DMS 273 treated with DMSO at 0.1 percent for 48 hours (cell line): Measurements from ENCODE around the gene PCDHB5.
"Not testable (repeated sequence)": the region's sequence is repeated elsewhere in the genome, so short reads cannot be mapped to it uniquely, and the experiment has no call there.

ENCODE experiments used
- DNase-seq: peaks from one replicate; lab custom pipeline; 2025; lab: John Stamatoyannopoulos, UW

The PCDHB5 gene

DNA sequence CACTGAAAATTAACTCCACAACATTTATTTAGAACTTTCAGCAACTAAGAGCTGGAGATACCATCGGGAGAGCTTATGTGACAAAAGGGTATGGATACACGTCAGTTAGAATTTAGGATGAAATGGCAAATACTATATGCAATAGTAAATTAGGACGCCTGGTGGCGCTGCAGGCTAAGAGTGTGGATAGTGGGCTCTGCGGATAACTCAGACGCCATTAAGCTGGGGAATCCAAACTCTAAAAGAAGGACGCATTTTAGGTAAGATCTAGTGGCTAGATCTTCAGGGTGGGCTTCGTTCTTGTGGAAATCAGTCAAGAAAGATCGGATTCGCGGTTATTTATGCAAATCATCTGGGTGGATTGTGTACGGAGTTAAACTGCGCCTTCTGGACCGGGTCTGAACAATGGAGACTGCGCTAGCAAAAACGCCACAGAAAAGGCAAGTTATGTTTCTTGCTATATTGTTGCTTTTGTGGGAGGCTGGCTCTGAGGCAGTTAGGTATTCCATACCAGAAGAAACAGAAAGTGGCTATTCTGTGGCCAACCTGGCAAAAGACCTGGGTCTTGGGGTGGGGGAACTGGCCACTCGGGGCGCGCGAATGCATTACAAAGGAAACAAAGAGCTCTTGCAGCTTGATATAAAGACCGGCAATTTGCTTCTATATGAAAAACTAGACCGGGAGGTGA lies at the start of gene PCDHB5:
Gene PCDHB5, plus strand, starts transcription at position 177 of the 688 bp plus-strand sequence. Its CDS starts 229 bp downstream, at position 406.
- DNase-seq = no peak

DNA sequence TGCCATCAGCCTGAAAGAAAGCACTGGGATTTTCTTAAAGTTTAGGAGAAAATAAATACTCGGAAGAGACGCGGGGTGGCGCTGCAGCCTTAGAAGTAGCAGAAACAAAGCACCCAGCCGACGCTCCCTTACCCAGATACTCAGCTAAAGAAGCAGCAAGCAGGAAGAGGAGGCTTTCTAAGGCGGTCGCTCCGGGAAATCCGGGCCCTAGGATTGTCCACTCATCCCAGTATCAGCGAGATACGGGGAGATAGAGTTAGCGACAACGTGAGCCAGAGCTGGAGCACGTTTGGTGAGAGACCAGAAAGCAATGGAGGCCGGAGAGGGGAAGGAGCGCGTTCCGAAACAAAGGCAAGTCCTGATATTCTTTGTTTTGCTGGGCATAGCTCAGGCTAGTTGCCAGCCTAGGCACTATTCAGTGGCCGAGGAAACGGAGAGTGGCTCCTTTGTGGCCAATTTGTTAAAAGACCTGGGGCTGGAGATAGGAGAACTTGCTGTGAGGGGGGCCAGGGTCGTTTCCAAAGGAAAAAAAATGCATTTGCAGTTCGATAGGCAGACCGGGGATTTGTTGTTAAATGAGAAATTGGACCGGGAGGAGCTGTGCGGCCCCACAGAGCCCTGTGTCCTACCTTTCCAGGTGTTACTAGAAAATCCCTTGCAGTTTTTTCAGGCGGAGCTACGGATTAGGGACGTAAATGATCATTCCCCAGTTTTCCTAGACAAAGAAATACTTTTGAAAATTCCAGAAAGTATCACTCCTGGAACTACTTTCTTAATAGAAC lies 40.3 kb upstream of the PCDHB5 start, which contains the start of gene PCDHB2:
Gene PCDHB2, plus strand, starts transcription at position 135 of the 782 bp plus-strand sequence. Its CDS starts 176 bp downstream, at position 311.
- DNase-seq = no peak

DNA sequence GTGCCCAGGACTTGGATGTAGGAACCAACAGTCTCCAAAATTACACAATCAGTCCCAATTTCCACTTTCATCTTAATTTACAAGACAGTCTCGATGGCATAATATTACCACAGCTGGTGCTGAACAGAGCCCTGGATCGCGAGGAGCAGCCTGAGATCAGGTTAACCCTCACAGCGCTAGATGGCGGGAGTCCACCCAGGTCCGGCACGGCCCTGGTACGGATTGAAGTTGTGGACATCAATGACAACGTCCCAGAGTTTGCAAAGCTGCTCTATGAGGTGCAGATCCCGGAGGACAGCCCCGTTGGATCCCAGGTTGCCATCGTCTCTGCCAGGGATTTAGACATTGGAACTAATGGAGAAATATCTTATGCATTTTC lies 39.8 kb upstream of the PCDHB5 start:
- no peak for DNase-seq

DNA sequence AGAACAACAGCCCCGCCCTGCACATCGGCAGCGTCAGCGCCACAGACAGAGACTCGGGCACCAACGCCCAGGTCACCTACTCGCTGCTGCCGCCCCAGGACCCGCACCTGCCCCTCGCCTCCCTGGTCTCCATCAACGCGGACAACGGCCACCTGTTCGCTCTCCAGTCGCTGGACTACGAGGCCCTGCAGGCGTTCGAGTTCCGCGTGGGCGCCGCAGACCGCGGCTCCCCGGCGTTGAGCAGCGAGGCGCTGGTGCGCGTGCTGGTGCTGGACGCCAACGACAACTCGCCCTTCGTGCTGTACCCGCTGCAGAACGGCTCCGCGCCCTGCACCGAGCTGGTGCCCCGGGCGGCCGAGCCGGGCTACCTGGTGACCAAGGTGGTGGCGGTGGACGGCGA lies 38.8 kb upstream of the PCDHB5 start:
- DNase-seq = not testable (repeated sequence)

DNA sequence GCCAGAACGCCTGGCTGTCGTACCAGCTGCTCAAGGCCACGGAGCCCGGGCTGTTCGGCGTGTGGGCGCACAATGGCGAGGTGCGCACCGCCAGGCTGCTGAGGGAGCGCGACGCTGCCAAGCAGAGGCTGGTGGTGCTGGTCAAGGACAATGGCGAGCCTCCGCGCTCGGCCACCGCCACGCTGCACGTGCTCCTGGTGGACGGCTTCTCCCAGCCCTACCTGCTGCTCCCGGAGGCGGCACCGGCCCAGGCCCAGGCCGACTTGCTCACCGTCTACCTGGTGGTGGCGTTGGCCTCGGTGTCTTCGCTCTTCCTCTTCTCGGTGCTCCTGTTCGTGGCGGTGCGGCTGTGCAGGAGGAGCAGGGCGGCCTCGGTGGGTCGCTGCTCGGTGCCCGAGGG lies 38.4 kb upstream of the PCDHB5 start:
- DNase-seq = not testable (repeated sequence)

DNA sequence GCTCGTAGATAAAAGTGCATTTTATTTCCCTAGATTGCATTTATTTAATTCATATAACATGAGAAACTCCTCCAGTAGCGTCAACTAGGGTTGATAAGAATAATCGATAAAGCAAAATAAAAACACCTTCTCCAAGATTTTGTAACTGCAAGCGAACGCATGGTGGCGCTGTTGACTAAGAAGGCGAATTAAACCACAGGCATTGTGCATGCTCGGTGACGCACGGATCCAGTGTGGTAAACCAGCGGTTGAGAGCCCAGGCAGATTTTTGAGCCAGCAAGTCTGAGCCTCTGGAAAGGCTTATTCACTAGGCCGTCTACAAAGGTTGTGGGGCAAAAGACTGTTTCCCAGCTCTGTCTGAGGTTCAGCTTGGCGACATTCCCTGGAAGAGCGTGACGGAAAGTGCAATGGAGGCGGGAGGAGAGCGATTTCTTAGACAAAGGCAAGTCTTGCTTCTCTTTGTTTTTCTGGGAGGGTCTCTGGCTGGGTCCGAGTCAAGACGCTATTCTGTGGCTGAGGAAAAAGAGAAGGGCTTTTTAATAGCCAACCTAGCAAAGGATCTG lies 34.7 kb upstream of the PCDHB5 start, which contains the start of gene PCDHB3:
Gene PCDHB3, plus strand, starts transcription at position 231 of the 563 bp plus-strand sequence. Its CDS starts 177 bp downstream, at position 408.
- no peak for DNase-seq

DNA sequence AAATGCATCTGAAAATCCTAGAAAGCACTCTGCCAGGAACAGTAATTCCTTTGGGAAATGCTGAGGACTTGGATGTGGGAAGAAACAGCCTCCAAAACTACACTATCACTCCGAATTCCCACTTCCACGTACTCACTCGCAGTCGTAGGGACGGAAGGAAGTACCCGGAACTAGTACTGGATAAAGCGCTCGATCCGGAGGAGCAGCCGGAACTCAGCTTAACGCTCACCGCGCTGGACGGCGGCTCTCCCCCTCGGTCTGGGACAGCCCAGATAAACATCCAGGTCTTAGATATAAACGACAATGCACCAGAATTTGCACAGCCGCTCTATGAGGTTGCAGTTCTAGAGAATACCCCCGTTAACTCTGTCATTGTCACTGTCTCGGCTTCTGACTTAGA lies 33.9 kb upstream of the PCDHB5 start:
- DNase-seq = no peak

DNA sequence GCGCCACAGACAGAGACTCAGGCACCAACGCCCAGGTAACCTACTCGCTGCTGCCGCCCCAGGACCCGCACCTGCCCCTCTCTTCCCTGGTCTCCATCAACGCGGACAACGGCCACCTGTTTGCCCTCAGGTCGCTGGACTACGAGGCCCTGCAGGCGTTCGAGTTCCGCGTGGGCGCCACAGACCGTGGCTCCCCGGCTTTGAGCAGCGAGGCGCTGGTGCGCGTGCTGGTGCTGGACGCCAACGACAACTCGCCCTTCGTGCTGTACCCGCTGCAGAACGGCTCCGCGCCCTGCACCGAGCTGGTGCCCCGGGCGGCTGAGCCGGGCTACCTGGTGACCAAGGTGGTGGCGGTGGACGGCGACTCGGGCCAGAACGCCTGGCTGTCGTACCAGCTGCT lies 32.9 kb upstream of the PCDHB5 start:
- not testable (repeated sequence) for DNase-seq

DNA sequence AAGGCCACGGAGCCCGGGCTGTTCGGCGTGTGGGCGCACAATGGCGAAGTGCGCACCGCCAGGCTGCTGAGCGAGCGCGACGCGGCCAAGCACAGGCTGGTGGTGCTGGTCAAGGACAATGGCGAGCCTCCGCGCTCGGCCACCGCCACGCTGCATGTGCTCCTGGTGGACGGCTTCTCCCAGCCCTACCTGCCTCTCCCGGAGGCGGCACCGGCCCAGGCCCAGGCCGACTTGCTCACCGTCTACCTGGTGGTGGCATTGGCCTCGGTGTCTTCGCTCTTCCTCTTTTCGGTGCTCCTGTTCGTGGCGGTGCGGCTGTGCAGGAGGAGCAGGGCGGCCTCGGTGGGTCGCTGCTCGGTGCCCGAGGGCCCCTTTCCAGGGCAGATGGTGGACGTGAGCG lies 32.5 kb upstream of the PCDHB5 start:
- not testable (repeated sequence) for DNase-seq

DNA sequence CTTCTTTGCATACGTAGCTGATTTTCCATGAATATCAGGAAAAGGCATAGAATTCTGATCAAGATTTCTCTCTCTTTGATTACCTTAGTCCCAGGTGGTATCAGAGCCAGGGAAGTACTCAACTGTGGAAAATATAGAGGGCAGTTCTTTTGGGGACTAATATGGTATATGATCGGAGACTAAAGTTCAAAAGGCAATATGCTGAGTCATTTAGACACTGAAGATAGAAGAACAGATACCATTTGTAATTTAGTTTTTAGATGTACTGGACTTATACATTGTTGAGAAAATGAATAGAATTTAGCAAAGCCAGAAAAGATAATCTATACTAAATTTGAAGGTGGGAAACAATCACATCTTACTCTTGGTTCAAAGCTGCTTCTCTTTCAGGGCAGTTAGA lies 29.7 kb upstream of the PCDHB5 start:
- DNase-seq = no peak

DNA sequence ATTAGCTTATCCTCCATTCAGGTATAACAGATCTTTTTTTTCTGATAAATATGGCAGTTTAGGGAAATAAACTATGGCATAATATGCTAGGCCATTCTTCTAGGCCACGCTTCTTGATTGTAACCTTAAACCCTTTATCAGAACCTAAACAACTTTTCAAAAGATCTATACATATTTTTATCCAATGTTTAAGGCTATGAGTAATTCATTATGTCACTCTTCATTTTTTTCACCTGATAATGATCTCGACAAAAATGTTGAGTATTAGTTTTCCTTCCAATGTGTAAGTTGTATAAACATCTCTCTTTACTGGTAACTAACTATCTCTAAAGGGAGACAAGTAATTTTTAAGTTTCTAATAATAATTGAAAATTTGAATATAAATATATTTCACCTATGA lies 15.8 kb upstream of the PCDHB5 start:
- no peak for DNase-seq

DNA sequence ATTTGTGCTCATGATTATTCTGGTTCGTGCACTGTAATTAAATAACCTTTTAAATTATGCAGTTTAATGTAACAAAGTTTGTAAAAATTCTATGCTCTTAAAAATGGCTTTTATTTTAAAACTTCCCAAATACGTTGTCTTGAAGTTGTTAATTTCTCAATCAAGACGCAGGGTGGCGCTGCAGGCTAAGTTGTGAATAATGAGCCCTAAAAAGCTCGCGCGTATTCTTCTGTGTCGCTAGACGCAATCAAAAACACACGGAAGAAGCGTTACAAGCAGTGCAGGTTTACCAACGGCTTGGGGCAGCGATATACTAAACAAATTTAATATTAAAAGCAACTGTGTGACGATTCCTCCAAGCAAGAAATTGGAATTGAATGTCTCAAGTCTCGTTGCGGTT lies 13.4 kb upstream of the PCDHB5 start, which contains the start of gene PCDHB4:
Gene PCDHB4, plus strand, starts transcription at position 256 of the 400 bp plus-strand sequence. CDS start 181 bp downstream, outside the sequence.
- no peak for DNase-seq

DNA sequence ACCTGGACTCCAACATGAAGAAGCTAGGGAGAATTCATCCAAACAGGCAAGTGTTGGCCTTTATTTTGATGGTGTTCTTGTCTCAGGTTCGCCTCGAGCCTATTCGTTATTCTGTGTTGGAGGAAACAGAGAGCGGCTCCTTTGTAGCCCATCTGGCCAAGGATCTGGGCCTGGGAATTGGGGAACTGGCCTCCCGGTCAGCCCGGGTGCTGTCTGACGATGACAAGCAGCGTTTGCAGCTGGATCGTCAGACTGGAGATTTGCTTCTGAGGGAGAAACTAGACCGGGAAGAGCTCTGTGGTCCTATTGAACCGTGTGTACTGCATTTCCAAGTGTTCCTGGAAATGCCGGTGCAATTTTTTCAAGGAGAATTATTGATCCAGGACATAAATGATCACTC lies 13.0 kb upstream of the PCDHB5 start:
- no peak for DNase-seq

DNA sequence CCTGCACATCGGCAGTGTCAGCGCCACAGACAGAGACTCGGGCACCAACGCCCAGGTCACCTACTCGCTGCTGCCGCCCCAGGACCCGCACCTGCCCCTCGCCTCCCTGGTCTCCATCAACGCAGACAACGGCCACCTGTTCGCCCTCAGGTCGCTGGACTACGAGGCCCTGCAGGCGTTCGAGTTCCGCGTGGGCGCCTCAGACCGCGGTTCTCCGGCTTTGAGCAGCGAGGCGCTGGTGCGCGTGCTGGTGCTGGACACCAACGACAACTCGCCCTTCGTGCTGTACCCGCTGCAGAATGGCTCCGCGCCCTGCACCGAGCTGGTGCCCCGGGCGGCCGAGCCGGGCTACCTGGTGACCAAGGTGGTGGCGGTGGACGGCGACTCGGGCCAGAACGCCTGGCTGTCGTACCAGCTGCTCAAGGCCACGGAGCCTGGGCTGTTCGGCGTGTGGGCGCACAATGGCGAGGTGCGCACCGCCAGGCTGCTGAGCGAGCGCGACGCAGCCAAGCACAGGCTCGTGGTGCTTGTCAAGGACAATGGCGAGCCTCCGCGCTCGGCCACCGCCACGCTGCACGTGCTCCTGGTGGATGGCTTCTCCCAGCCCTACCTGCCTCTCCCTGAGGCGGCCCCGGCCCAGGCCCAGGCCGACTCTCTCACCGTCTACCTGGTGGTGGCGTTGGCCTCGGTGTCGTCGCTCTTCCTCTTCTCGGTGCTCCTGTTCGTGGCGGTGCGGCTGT lies 11.4 kb upstream of the PCDHB5 start:
- not testable (repeated sequence) for DNase-seq

DNA sequence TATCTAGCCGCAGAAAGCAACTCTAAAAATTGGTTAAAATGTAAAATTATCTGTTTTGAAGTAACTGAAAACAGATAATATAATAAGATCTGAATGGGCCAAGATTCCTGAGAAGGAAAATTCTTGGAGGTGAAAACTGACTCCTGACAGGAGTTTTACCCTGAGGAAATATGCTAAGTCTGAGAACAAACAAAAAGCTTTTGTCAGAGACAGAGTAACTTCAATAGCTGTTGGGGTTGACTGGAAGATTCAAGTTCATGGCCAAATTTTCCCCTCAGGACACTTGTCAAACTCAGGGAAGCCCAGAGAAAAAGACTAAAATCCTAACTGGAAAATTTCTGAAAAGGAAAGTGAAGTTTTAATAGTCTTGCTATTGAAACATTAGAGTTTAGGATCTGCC lies 7.7 kb upstream of the PCDHB5 start:
- no peak for DNase-seq

DNA sequence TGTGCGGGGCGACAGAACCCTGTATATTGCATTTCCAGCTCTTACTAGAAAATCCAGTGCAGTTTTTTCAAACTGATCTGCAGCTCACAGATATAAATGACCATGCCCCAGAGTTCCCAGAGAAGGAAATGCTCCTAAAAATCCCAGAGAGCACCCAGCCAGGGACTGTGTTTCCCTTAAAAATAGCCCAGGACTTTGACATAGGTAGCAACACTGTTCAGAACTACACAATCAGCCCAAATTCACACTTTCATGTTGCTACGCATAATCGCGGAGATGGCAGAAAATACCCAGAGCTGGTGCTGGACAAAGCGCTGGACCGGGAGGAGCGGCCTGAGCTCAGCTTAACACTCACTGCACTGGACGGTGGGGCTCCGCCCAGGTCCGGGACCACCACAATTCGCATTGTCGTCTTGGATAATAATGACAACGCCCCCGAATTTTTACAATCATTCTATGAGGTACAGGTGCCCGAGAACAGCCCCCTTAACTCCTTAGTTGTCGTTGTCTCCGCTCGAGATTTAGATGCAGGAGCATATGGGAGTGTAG lies 786 bp downstream of the PCDHB5 start:
- no peak for DNase-seq

DNA sequence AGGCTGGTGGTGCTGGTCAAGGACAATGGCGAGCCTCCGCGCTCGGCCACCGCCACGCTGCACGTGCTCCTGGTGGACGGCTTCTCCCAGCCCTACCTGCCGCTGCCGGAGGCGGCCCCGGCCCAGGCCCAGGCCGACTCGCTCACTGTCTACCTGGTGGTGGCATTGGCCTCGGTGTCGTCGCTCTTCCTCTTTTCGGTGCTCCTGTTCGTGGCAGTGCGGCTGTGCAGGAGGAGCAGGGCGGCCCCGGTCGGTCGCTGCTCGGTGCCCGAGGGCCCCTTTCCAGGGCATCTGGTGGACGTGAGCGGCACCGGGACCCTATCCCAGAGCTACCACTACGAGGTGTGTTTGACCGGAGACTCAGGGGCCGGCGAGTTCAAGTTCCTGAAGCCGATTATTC lies 2.3 kb downstream of the PCDHB5 start:
- DNase-seq = not testable (repeated sequence)

DNA sequence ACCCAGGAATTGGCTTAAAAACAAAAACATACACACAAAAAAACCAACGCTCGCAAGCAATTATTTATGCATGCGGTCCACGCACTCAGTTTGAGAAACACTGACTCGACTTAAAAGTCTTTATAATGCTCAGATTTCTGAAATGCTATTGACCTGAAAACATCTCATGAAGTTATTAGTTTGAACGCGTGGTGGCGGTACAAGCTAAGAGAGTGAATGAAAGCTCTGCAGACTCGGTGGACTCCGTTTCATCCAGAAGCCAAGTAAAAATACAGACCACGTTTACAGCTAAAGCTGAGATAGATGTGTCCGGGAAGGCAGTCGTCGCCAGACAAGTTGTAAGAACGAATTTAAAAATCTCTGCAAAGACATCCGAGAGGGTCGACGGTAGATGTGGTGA lies 14.8 kb downstream of the PCDHB5 start, which contains the start of gene PCDHB6:
Gene PCDHB6, plus strand, starts transcription at position 246 of the 400 bp plus-strand sequence. CDS start 201 bp downstream, outside the sequence.
- no peak for DNase-seq

DNA sequence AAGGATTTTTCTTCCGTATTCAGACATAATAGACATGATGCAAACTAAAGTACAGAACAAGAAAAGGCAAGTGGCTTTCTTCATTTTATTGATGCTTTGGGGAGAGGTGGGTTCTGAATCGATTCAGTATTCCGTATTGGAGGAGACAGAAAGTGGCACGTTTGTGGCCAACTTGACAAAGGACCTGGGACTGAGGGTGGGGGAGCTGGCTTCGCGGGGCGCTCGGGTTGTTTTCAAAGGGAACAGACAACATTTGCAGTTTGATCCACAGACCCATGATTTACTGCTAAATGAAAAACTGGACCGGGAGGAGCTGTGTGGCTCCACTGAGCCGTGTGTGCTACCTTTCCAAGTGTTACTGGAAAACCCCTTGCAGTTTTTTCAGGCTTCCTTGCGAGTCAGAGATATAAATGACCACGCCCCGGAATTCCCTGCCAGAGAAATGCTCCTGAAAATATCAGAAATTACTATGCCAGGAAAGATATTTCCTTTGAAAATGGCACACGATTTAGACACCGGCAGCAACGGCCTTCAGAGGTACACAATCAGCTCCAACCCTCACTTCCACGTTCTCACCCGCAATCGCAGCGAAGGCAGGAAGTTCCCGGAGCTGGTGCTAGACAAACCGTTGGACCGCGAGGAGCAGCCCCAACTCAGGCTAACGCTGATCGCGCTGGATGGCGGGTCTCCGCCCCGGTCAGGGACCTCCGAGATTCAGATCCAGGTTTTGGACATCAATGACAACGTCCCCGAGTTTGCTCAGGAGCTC lies 15.4 kb downstream of the PCDHB5 start:
- no peak for DNase-seq

DNA sequence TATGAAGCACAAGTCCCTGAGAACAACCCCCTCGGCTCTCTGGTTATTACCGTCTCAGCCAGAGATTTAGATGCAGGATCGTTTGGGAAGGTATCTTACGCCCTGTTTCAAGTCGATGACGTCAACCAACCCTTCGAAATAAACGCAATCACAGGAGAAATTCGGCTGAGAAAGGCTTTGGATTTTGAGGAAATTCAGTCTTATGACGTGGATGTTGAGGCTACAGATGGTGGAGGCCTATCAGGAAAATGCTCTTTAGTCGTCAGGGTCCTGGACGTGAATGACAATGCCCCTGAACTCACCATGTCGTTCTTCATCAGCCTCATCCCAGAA lies 16.0 kb downstream of the PCDHB5 start:
- no peak for DNase-seq

DNA sequence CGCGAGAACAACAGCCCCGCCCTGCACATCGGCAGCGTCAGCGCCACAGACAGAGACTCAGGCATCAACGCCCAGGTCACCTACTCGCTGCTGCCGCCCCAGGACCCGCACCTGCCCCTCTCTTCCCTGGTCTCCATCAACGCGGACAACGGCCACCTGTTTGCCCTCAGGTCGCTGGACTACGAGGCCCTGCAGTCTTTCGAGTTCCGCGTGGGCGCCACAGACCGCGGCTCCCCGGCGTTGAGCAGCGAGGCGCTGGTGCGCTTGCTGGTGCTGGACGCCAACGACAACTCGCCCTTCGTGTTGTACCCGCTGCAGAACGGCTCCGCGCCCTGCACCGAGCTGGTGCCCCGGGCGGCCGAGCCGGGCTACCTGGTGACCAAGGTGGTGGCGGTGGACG lies 16.6 kb downstream of the PCDHB5 start:
- DNase-seq = not testable (repeated sequence)
